Omental fat pad (tissue), 4 donors: Measurements from ENCODE around the gene CHST9. TPM values are rescaled to one million over a fixed set of nuclear protein-coding genes. Genes with fewer than 3 reads are reported as not detected.

Experiments used
- ATAC-seq: fragments of 150-250 bp; one replicate; pipeline ENCODE4 v1.9.1; 2016; ENCODE audit warnings: mild to moderate bottlenecking, moderate library complexity; ENCODE audit not compliant: low FRiP score
- DNase-seq: peaks from one replicate; pipeline ENCODE4 v3.0.0-alpha.2; 2019; ENCODE audit warnings: low spot score
- CTCF ChIP-seq, 3 donors: fragments of 450-650 bp; IDR thresholded peaks; one replicate each; pipeline ENCODE4 v1.5.1; 2016 to 2017; ENCODE audit warnings: antibody characterized with exemption in 3 of 3, mild to moderate bottlenecking in 3 of 3, moderate library complexity in 2 of 3
- total RNA-seq, 4 donors: library from RNA; depleted of rRNA; stranded (reverse); fragments of >200 nt; gene quantifications; one replicate each; pipeline ENCODE4 v1.1.0, GENCODE V29; 2016

CHST9 gene
- total RNA-seq, 4 donors from 2014 or later: under 0.01 TPM; not detected in 3

- DNase-seq (no peak), ATAC-seq (no peak)
- TF ChIP-seq CTCF (IDR thresholded peaks at IDR 0.05): no peak
These were observed 29.7 kb upstream of the CHST9 start for GRCh38 chr18:27214831-27215230.

GRCh38 chr18:27213123-27213717, 28.1 kb upstream of the CHST9 start:
- ATAC-seq: no peak
- no peak for TF ChIP-seq CTCF (IDR thresholded peaks at IDR 0.05)
- no peak for DNase-seq

GRCh38 chr18:27211569-27211968, 26.5 kb upstream of the CHST9 start:
- no peak for ATAC-seq
- no peak for DNase-seq
- TF ChIP-seq CTCF (IDR thresholded peaks at IDR 0.05): no peak

GRCh38 chr18:27206411-27206810, 21.3 kb upstream of the CHST9 start:
- DNase-seq: no peak
- no peak for TF ChIP-seq CTCF (IDR thresholded peaks at IDR 0.05)
- no peak for ATAC-seq

GRCh38 chr18:27202741-27203140, 17.6 kb upstream of the CHST9 start:
- TF ChIP-seq CTCF (IDR thresholded peaks at IDR 0.05): no peak
- DNase-seq (no peak), ATAC-seq (no peak)

- no peak for ATAC-seq
- no peak for DNase-seq
- TF ChIP-seq CTCF (IDR thresholded peaks at IDR 0.05): no peak
These were observed 12.9 kb upstream of the CHST9 start for GRCh38 chr18:27198036-27198435.

GRCh38 chr18:27188309-27188708, 3.2 kb upstream of the CHST9 start:
- ATAC-seq (no peak), DNase-seq (no peak)
- TF ChIP-seq CTCF (IDR thresholded peaks at IDR 0.05): no peak
